Mononuclear cell (primary cell): ENCODE results near the gene AAMDC. TPM values are rescaled to one million over a fixed set of nuclear protein-coding genes. Genes with fewer than 3 reads are reported as not detected.
"Not testable (repeated sequence)": the region's sequence is repeated elsewhere in the genome, so short reads cannot be mapped to it uniquely, and the experiment has no call there.

Experiments
- H3K27me3 ChIP-seq: 2 replicates; pipeline ENCODE4 v1.6.0; 2011; ENCODE audit warnings: low read length, control low read depth; ENCODE audit not compliant: insufficient read depth
- H3K4me1 ChIP-seq: 2 replicates; pipeline ENCODE4 v1.5.1; 2011; ENCODE audit warnings: mild to moderate bottlenecking, low read length, control low read depth; ENCODE audit not compliant: insufficient read depth
- H3K4me3 ChIP-seq: 2 replicates; pipeline ENCODE4 v1.5.1; 2011; ENCODE audit warnings: mild to moderate bottlenecking, low read length, moderate library complexity
- H3K9me3 ChIP-seq: 2 replicates; pipeline ENCODE4 v1.5.1; 2011; ENCODE audit warnings: low read depth, mild to moderate bottlenecking, control low read depth, low read length
- total RNA-seq: library from RNA; depleted of rRNA; stranded (reverse); fragments of >200 nt; gene quantifications from one replicate; pipeline ENCODE4 v1.2.3, GENCODE V29; 2012

AAMDC gene
- total RNA-seq, 1 donor: 2.8 TPM

DNA sequence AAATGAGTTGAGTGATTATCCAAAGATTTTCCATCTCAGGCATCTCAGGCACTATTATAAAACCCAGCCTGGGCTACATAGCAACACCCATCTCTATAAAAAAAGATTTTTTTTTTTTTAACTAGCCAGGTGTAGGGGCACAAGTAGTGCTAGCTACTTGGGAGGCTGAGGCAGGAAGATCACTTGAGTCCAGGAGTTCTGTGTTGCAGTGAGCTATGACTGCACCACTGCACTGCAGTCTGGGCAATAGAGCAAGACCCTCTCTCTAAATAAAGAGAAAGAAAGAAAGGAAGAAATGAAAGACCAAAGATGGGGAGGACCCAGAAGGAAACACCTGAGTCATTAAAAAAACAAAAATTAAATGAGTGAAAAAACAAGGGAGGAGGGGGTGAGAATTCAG lies 14.5 kb upstream of the AAMDC start:
- Histone ChIP-seq H3K9me3 (no peaks in the 10 kb centered on the region), H3K4me1 (peaks cover 5% of the 10 kb centered on the region), H3K27me3 (no peaks in the 10 kb centered on the region), H3K4me3 (no peak overlapping the region)

DNA sequence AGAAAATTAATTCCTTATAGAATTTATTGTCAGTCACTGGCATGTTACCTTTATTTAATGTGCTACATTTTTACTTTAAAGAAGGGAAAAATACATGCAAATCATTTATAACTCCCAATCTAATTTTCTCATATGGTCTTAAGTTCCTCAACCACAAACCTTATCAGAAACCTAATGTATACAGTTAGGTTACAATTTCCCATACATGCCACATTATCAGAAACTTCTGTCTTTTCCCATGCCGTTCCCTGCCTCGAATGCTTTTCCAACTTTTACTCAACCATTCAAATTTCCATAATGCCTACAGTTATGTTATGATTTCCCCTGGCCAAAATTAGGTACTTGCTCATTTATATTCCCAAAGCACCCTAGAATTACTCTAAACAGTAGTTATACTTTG lies 14.0 kb upstream of the AAMDC start:
- Histone ChIP-seq H3K4me3 (no peak overlapping the region), H3K27me3 (no peaks in the 10 kb centered on the region), H3K9me3 (no peaks in the 10 kb centered on the region), H3K4me1 (peaks cover 6% of the 10 kb centered on the region)

DNA sequence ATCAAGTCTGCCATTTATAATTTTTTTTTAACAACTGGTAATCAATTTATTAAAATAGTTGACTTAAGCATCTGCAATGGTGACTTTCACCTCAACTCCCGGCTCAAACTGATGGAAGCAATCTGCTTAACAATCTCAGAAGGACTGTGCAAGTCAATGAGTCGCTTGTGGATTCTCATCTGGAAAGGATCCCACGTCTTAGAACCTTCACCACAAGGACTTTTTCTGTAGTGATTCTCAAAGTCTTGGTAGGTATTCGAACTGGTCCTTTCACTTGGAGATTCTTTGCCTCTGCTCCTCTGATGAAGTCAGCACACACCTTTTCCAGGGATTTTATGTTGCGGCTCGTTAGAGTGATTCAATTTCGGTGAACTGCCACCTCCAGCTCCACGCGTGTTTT lies 7.7 kb upstream of the AAMDC start:
- H3K9me3 ChIP-seq: no peaks in the 10 kb centered on the region
- peaks cover 16% of the 10 kb centered on the region for H3K4me1 ChIP-seq
- no peaks in the 10 kb centered on the region for H3K27me3 ChIP-seq
- no peak overlapping the region for H3K4me3 ChIP-seq

DNA sequence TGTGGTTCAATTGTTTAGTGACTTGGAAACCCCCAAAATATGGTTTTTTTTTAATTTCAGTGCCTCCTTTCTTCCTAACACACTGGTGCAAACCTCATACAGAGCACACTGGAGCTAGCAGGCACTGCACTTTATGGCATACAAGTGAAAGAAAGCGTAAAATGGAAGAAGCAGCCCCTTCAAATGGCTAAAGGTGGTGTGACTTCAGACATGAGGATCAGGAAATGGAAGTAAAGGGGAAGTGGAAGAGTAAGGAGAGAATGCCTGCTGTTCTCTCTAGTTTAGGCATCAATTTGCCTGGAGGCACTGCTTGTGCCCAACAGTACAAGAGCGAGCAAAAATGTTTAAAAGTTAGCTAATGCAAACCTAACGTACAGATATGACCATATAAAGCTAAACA lies 6.1 kb upstream of the AAMDC start:
- Histone ChIP-seq H3K4me3 (no peak overlapping the region), H3K27me3 (no peaks in the 10 kb centered on the region), H3K9me3 (no peaks in the 10 kb centered on the region), H3K4me1 (peaks cover 25% of the 10 kb centered on the region)

DNA sequence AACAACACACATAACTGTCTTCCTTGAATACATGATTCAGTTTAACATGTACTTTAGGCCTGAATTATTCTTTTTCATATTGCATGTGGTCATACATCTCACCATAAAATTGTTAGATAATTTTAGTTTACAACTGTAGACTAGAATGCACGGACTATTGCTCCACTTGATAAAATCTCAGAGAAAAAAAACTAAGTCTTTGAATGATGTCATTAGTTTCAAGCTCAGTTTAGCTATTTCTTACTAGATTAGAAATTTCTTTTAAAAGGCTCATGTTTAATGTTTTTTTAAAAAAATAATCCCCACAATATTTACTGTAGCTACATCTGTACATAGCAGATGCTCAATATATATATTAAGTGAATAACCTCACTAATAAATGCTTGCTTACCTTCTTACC lies 5.5 kb upstream of the AAMDC start:
- peaks cover 25% of the 10 kb centered on the region for H3K4me1 ChIP-seq

DNA sequence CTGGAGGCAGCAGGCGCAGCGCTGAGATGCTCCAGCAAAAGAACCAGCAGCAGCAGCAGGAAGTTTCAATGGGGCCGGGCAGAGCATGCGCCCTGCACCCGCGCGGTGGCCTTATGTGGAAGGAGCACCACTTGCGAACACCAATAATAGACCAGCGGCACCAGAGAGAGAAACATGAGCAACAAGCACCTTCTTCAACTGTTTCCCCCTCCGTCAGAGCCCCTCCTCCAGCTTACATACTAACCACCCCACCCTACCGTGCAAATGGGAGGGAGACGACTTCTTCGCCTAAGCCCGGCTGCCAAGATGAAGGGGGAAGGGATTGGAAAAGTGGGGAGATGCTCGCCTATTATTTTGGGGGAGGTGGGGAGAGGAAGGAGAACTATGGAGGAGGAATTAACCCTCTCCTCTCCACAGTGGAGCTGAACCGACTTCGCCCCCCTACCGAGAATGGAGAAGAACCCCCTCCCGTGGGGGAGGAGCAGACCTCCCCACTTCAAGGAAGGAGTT lies 1.5 kb upstream of the AAMDC start:
- Histone ChIP-seq H3K9me3 (no peaks in the 10 kb centered on the region), H3K27me3 (no peaks in the 10 kb centered on the region), H3K4me1 (peaks cover 24% of the 10 kb centered on the region), H3K4me3 (peak overlapping the region; percentile 96)

More for the DNA sequence above, 5.5 kb upstream of the AAMDC start:
- Histone ChIP-seq H3K27me3 (no peaks in the 10 kb centered on the region), H3K9me3 (no peaks in the 10 kb centered on the region), H3K4me3 (no peak overlapping the region)

DNA sequence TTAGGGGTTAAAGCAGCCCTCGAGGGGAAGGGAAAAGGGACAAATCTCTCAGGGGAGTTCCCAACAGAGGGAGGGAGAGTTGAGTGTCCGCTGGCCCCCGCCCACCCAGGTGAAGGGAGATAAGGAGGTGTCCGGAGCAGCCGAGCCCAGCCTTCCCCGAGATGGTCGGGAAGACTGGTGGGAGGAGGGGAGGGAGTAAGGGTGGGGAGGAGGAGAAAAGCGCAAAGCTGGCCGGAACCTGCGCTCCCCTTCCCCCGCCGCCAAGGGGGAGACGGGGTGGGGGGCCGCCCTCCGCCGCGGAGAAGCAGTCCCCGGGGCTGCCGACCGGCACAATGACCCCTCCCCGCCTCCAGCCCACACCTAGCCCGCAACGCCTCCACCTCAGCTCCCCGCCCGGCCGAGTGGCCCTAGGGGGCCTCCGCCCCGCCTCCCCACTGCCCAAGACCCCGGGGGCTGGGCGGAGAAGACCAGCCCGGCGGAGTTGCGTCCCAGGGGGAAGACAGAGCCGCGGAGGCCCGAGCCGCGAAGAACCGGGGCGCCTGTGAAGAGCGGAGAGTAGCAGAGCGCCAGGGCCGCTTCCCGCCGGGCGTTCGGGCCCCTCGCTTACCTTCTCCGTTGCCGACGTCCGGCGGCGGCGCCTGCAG lies 901 bp upstream of the AAMDC start:
- Histone ChIP-seq H3K4me3 (peak overlapping the region; percentile 96), H3K9me3 (no peaks in the 10 kb centered on the region), H3K27me3 (no peaks in the 10 kb centered on the region), H3K4me1 (peaks cover 24% of the 10 kb centered on the region)

DNA sequence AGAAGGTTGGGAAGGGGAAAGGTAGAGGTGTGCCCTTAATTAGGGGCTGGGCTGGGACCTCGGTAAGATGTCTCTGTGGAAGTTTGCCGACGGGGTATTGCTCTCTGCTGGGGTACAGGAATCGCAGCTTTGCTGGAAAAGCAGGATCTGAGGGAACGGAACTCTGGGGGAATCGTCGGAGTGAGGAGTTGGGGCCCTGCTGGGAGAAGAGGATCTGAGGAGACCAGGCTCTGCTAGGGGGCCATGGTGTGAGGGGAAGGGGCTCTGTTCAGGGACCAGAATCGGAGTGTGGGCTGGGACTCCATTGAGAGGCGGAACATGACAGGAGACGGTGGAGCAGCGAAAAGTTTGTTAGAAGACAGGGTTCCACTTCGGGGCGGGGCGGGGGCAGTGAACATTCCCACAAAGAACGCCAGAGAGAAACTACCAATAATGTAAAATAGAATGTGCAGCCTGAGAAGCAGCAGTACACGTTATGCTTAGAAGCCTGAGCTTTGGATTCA lies 456 bp downstream of the AAMDC start:
- H3K4me1 ChIP-seq: peaks cover 24% of the 10 kb centered on the region
- no peaks in the 10 kb centered on the region for H3K9me3 ChIP-seq
- peak overlapping the region; percentile 96 for H3K4me3 ChIP-seq
- H3K27me3 ChIP-seq: no peaks in the 10 kb centered on the region

DNA sequence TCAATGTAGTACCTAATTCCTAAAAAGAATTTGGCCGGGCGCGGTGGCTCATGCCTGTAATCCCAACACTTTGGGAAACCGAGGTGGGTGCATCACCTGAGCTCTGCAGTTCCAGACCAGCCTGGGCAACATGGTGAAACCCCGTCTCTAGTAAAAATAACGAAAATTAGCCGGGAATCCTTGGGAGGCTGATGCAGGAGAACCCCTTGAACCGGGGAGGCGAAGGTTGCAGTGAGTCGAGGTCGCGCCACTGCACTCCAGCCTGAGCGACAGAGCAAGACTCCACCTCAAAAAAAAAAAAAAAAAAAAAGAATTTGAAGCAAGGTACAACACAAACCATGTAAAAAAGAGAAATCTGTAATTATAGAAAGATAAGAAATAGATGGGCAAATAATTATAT lies 1.2 kb downstream of the AAMDC start:
- not testable (repeated sequence) for H3K4me3 ChIP-seq, H3K27me3 ChIP-seq, H3K9me3 ChIP-seq

DNA sequence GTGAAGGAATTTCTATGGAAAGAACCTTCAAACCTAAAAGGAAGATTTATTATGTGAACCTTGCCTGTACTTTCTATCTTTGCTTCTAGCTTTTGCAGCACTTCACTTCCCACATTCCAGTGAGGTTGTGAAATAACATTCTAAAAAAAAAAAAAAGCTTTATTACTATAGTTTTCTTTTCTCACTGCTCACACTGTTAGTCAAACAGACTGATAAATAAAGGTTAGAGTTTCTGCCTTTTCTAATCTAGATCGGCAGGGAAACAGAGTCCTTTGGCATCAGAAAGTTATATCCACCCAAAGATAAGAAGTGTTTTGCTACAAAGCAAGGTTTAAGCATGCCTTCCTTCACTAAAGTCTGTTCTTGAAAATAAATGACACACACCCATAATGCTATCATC lies 2.8 kb downstream of the AAMDC start:
- Histone ChIP-seq H3K4me1 (peaks cover 13% of the 10 kb centered on the region), H3K9me3 (no peaks in the 10 kb centered on the region), H3K4me3 (no peak overlapping the region), H3K27me3 (no peaks in the 10 kb centered on the region)

More for the DNA sequence above, 1.2 kb downstream of the AAMDC start:
- H3K4me1 ChIP-seq: peaks cover 24% of the 10 kb centered on the region

DNA sequence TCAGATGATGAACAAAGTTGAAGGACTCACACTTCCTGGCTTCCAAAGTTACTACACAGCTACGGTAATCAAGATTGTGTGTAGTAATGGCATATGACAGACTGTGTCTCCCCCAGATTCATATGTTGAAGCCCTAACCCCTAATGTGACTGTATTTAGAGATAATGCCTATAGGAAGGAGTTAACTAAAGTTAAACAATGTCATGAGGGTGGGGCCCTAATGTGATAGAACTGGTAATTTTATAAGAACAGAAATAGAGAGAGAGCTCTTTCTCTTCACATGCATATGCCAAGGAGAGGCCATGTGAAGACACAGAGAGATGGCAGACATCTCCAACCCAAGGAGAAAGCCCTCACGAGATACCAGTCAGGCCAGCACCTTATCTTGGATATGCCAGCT lies 8.0 kb downstream of the AAMDC start:
- Histone ChIP-seq H3K9me3 (no peaks in the 10 kb centered on the region), H3K4me1 (no peaks in the 10 kb centered on the region), H3K27me3 (no peaks in the 10 kb centered on the region), H3K4me3 (no peak overlapping the region)

DNA sequence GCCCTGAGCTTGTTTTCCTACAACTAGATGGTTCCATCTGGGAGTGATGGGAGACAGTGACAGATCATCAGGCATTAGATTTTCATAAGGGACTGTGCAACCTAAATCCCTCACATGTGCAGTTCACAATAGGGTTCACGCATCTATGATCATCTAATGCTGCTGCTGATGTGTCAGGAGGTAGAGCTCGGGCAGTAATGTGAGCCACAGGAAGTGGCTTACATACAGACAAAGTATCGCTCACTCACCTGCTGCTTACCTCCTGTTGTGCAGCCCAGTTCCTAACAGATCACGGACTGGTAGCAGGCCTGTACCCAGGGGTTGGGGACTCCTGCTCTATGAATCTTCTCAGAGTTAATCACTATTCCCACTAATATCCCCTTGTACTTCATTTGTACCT lies 12.4 kb downstream of the AAMDC start:
- H3K9me3 ChIP-seq: no peaks in the 10 kb centered on the region
- H3K4me3 ChIP-seq: no peak overlapping the region
- H3K27me3 ChIP-seq: no peaks in the 10 kb centered on the region
- no peaks in the 10 kb centered on the region for H3K4me1 ChIP-seq

DNA sequence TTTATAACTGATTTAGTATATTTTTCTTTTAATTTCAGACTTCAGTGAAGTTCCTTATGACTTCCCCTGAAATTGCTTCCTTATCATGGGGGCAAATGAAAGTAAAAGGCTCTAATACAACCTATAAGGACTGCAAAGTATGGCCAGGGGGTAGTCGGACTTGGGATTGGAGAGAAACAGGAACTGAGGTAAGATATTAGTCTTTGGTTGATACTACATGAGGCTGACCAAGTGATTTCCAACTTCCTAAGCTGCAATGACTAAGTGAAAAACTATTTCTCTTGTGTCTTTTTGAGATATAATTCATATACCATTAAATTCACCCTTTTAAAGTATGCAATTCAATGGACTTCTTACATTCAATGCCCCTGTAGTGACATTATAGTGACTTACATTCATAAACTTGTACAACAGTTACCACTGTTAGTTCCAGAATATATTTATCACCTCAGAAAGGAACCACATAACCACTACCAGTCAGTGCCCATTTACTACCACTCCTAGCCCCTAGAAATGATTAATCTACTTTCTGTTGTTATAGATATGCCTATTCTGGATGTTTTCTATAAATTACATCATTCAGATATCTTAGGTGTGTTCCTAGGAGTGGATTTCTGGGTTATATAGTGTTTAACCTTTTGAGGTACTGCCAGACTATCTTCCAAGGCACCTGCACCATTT lies 21.6 kb downstream of the AAMDC start:
- H3K4me3 ChIP-seq: no peak overlapping the region
- no peaks in the 10 kb centered on the region for H3K27me3 ChIP-seq
- H3K9me3 ChIP-seq: no peaks in the 10 kb centered on the region
- H3K4me1 ChIP-seq: no peaks in the 10 kb centered on the region

DNA sequence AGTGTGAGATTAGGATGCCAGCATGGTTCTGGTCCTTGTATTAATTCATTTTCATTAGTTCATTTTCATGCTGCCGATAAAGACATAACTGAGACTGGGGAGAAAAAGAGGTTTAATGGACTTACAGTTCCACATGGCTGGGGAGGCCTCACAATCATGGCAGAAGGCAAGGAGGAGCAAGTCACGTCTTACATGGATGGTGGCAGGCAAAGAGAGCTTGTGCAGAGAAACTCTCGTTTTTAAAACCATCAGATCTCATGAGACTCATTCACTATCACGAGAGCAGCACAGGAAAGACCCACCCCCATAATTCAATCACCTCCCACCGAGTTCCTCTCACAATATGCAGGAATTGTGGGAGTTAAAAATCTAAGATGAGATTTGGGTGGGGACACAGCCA lies 22.8 kb downstream of the AAMDC start:
- not testable (repeated sequence) for H3K27me3 ChIP-seq, H3K9me3 ChIP-seq, H3K4me1 ChIP-seq, H3K4me3 ChIP-seq

DNA sequence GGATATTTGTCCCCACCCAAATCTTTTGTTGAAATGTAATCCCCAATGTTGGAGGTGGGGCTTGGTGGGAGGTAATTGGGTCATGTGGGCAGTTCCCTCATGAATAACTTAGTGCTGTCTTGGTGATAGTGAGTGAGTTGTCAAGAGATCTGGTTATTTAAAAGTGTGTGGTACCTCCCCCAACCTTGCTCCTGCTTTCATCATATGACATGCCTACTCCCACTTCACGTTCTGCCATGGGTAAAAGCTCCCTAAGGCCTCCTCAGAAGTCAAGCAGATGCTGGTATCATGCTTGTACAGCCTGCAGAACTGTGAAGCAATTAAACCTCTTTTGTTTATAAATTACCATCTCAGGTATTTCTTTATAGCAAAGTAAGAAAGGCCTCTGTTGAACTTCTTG lies 30.6 kb downstream of the AAMDC start:
- no peaks in the 10 kb centered on the region for H3K4me1 ChIP-seq
- no peaks in the 10 kb centered on the region for H3K27me3 ChIP-seq
- H3K4me3 ChIP-seq: no peak overlapping the region
- H3K9me3 ChIP-seq: no peaks in the 10 kb centered on the region

DNA sequence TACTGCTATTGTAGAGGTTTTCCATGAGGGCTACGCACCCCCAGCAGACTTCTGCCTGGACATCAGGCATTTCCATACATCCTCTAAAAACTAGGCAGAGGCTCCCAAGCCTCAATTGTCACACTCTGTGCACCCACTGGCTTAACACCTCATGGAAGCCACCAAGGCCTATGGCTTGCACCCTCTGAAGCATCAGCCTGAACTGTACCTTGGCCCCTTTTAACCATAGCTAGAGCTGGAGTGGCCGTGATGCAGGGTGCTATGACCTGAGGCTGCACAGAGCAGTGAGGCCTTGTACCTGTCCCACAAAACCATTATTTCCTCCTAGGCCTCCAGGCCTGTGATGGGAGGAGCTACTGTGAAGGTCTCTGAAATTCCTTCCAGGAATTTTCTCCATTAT lies 33.9 kb downstream of the AAMDC start:
- Histone ChIP-seq H3K27me3 (no peaks in the 10 kb centered on the region), H3K4me1 (no peaks in the 10 kb centered on the region), H3K4me3 (no peak overlapping the region), H3K9me3 (no peaks in the 10 kb centered on the region)
